Gastrocnemius medialis (tissue), 4 donors: Measurements from ENCODE around the gene S100A8. TPM values are rescaled to one million over a fixed set of nuclear protein-coding genes. Genes with fewer than 3 reads are reported as not detected.

ENCODE experiments used
- ATAC-seq, 2 donors: fragments of 150-250 bp; one replicate each; pipeline ENCODE4 v1.9.1; 2016
- DNase-seq, 2 donors: peaks; one replicate each; pipeline ENCODE4 v3.0.0-alpha.2; 2019
- H3K27ac ChIP-seq, 4 donors: fragments of 200-600 bp; sonication (generic); 1 replicate in 1 of 4; 2 replicates in 3 of 4; pipeline ENCODE4 v1.5.1; 2016 to 2018; ENCODE audit warnings: mild to moderate bottlenecking in 2 of 4, moderate library complexity in 1 of 4
- H3K27me3 ChIP-seq, 3 donors: fragments of 200-600 bp; sonication (generic) in 2 of 3; 1 replicate in 1 of 3; 2 replicates in 2 of 3; pipeline versions ENCODE4 v1.5.1 to v1.6.0; 2016 to 2019; ENCODE audit warnings: mild to moderate bottlenecking in 1 of 3, moderate library complexity in 1 of 3
- H3K36me3 ChIP-seq, 2 donors: fragments of 200-600 bp; sonication (generic) in 1 of 2; one replicate each; pipeline ENCODE4 v1.5.1; 2017 to 2018
- H3K4me1 ChIP-seq, 2 donors: fragments of 200-600 bp; sonication (generic) in 1 of 2; one replicate each; pipeline ENCODE4 v1.5.1; 2016 to 2017; ENCODE audit warnings: mild to moderate bottlenecking in 2 of 2
- H3K4me3 ChIP-seq, 4 donors: fragments of 200-600 bp; sonication (generic) in 3 of 4; 1 replicate in 1 of 4; 2 replicates in 3 of 4; pipeline ENCODE4 v1.5.1; 2016 to 2019; ENCODE audit warnings: mild to moderate bottlenecking in 2 of 4
- H3K9me3 ChIP-seq, 3 donors: fragments of 200-600 bp; sonication (generic) in 2 of 3; 1 replicate in 1 of 3; 2 replicates in 2 of 3; pipeline ENCODE4 v1.5.1; 2016 to 2019
- CTCF ChIP-seq, 5 experiments: fragments of 450-650 bp in 3 of 5; fragments of 200-600 bp in 2 of 5; sonication (generic) in 2 of 5; IDR thresholded peaks in 4 of 5; conservative IDR thresholded peaks in 1 of 5; 1 replicate in 4 of 5; 2 replicates in 1 of 5; pipeline ENCODE4 v1.5.1; 2016 to 2019; ENCODE audit warnings: antibody characterized with exemption in 5 of 5, mild to moderate bottlenecking in 3 of 5, moderate library complexity in 3 of 5
- POLR2A ChIP-seq, 2 donors: fragments of 450-650 bp; IDR thresholded peaks; one replicate each; pipeline ENCODE4 v1.6.1; 2017; ENCODE audit warnings: antibody characterized with exemption in 2 of 2, mild to moderate bottlenecking in 2 of 2, moderate library complexity in 2 of 2
- in situ Hi-C, 4 donors: fragments of 200-750 bp; cut with MboI; loops; one replicate each; pipeline versions ENCODE4 v1.15.0 to v1.8.0; 2017; ENCODE audit warnings: low sequenced_read_pairs in 4 of 4
- intact Hi-C: fragments of 100-400 bp; cut with DNase I; formaldehyde crosslinking; loops from one replicate; pipeline ENCODE4 v1.15.1; 2023; ENCODE audit warnings: low total_unique reads
- total RNA-seq, 4 donors: library from RNA; depleted of rRNA; stranded (reverse); fragments of >200 nt; gene quantifications; one replicate each; pipeline versions ENCODE4 v1.1.0 to v1.2.3, GENCODE V29; 2016

The S100A8 gene
- total RNA-seq, 4 donors from 2014 or later, result 4.2 to 41.6 (median 12.5) TPM

DNA sequence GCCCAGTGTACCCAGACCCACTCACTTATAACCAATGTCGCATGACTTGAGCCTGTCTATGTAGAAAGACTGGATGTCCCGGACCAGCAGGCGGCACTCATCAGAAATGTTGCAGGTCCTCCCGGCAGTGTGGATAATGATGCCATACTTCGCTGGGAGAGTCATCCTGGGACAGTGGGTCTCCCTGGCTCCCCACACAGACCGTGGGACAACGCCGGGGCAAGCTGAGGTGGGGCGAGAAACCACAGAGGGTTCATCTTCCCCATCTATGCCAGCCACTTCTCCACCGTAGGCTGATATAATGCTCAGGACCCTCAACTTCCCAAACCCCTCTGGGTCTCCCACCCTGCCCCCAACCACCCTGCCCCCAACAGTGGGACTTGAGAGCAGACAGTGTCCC is 50.5 kb downstream of the S100A8 start:
- no peaks in the 10 kb centered on the region for H3K9me3 ChIP-seq
- H3K27me3 ChIP-seq, result peaks cover 0 to 2% (median 0%) of the 10 kb centered on the region in 3 donors
- H3K4me3 ChIP-seq, result no peak overlapping the region
- in situ Hi-C loops (no loop called here), intact Hi-C loops (no loop called here)
- no peaks in the 10 kb centered on the region for H3K4me1 ChIP-seq
- no peak for DNase-seq
- TF ChIP-seq POLR2A (IDR thresholded peaks at IDR 0.05) (no peak), CTCF (IDR thresholded peaks at IDR 0.05 in 4 of 5, conservative IDR thresholded peaks at IDR 0.05 in 1 of 5) (no peak)
- no peaks in the 10 kb centered on the region for H3K36me3 ChIP-seq
- H3K27ac ChIP-seq, result no peak overlapping the region
- ATAC-seq, result no peak

Other genes with a start within 250 kb of the S100A8 start
- gene SPRR2G, start 240.2 kb downstream of the S100A8 start, total RNA-seq, result not detected
- gene LELP1, start 187.6 kb downstream of the S100A8 start, total RNA-seq, result not detected
- gene PRR9, start 173.5 kb downstream of the S100A8 start, total RNA-seq, result not detected
- gene LORICRIN, start 131.4 kb downstream of the S100A8 start, total RNA-seq, result not detected
- gene PGLYRP3, start 78.1 kb downstream of the S100A8 start, total RNA-seq, result not detected
- not detected for gene PGLYRP4, start 42.2 kb downstream of the S100A8 start, total RNA-seq
- 100 to 1,000 TPM in 2 of 4 donors, 10 to 100 TPM in 2; 57.4 to 205 (median 87.1) TPM for gene S100A9, start 33.2 kb downstream of the S100A8 start, total RNA-seq
- 1 to 10 TPM in 2 of 4 donors, not detected in 2; 2.2 to 2.9 TPM for gene S100A12, start 15.5 kb downstream of the S100A8 start, total RNA-seq
- gene S100A7A, start 25.4 kb upstream of the S100A8 start, total RNA-seq, result not detected
- not detected for gene S100A7, start 69.6 kb upstream of the S100A8 start, total RNA-seq
- gene S100A6, start 144.9 kb upstream of the S100A8 start, total RNA-seq, result 100 to 1,000 TPM; 153 to 361 (median 224) TPM
- gene S100A5, start 149.9 kb upstream of the S100A8 start, total RNA-seq, result not detected
- 100 to 1,000 TPM in 3 of 4 donors, 10 to 100 TPM in 1; 76.8 to 377 (median 144) TPM for gene S100A4, start 154.7 kb upstream of the S100A8 start, total RNA-seq
- gene S100A3, start 158.2 kb upstream of the S100A8 start, total RNA-seq, result 1 to 10 TPM in 1 of 4 donors, under 1 TPM in 1, not detected in 2; 0.88 to 1.6 TPM
- gene S100A2, start 174.8 kb upstream of the S100A8 start, total RNA-seq, result 10 to 100 TPM in 1 of 4 donors, not detected in 3; 14.7 TPM
- 10 to 100 TPM; 21.5 to 52.1 (median 40.7) TPM for gene S100A16, start 222.1 kb upstream of the S100A8 start, total RNA-seq
- 1 to 10 TPM in 1 of 4 donors, not detected in 3; 1.8 TPM for gene S100A14, start 225.3 kb upstream of the S100A8 start, total RNA-seq
- gene S100A13, start 236.4 kb upstream of the S100A8 start, total RNA-seq, result 100 to 1,000 TPM; 113 to 237 (median 159) TPM
- 100 to 1,000 TPM; 390 to 932 (median 616) TPM for gene S100A1, start 237.4 kb upstream of the S100A8 start, total RNA-seq
- gene CHTOP, start 243.0 kb upstream of the S100A8 start, total RNA-seq, result 10 to 100 TPM; 49.5 to 73.4 (median 59.1) TPM